ENCODE measurements around the gene RMND5B.

GRCh38 chr5:178086266-178086665, 44.5 kb upstream of the RMND5B start:
- no peak for TF ChIP-seq SRF (IDR thresholded peaks at IDR 0.05; ENCODE audit: low read depth in 2 of 2, low read length in 2 of 2)
- TF ChIP-seq, protein P1, sequence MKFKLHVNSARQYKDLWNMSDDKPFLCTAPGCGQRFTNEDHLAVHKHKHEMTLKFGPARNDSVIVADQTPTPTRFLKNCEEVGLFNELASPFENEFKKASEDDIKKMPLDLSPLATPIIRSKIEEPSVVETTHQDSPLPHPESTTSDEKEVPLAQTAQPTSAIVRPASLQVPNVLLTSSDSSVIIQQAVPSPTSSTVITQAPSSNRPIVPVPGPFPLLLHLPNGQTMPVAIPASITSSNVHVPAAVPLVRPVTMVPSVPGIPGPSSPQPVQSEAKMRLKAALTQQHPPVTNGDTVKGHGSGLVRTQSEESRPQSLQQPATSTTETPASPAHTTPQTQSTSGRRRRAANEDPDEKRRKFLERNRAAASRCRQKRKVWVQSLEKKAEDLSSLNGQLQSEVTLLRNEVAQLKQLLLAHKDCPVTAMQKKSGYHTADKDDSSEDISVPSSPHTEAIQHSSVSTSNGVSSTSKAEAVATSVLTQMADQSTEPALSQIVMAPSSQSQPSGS (IDR thresholded peaks at IDR 0.05; ENCODE audit: low read length): no peak

Measured in GM12878 (cell line).